Measurements from ENCODE around the gene APC2.
"Not testable (repeated sequence)": the region's sequence is repeated elsewhere in the genome, so short reads cannot be mapped to it uniquely, and the experiment has no call there.

The APC2 gene

DNA sequence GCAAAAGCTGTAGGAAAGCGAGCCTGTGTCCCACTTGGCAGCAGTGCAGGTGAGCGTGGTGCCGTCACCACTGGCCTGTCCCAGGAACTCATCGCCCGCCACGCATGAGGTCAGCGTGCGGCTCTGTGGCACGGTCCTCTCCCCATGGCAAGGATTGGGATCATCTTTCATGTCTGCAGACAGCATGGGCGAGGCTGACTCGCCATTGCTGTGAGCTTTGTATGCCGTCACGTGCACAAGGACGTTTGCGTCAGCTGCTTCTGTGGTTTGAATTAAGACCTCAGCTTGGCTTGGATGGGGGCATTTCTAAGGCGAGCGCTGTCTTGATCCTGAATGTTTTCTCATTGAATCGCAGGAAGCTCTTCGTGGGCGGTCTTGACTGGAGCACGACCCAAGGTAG lies 32.8 kb upstream of the APC2 start:
- DNase-seq, result no peak

DNA sequence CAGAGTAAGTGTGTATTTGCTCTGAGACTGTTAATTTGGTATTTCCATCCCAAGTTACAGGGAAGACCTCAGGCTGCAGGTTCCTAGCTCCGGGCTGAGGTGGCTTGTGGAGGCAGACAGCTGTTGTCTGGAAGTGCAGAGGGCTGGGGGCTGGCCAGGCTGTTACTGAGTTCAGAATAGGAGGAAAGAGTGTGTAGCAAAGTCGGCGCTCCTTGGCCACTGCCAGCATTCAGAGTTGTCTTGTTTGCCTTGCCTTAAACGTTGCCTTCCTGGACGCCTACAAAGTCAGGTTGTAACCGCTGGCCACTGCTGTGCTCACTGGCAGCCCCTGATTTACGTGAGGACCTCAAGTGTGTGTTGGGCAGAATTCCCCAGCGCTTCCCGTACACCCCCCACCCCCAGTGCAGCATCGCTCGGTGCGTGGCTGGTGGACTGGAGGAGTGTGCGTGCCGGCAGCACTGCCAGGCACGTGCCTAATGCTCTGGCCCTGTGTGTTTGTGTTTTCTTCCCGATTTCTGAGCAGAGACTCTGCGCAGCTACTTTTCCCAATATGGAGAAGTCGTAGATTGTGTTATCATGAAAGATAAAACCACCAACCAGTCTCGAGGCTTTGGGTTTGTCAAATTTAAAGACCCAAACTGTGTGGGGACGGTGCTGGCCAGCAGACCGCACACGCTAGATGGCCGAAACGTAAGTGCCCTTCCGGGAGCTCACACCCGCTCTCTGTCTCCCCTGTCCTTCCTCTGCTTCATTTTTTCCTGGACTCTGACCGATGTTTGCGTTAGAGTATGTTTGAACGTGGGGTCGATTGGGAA lies 32.0 kb upstream of the APC2 start:
- no peak for DNase-seq

DNA sequence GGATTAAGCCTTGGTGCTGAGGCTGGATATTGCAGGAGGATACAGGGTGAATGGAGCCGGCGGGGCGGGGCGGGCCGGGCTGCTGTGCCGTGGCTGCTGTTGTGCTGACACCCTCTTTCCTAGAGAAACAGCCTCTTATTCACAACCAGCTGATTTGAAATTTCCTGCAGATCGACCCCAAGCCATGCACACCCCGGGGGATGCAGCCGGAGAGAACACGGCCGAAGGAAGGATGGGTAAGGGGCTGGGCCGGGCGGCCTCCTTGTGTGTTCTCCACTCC lies 31.5 kb upstream of the APC2 start:
- DNase-seq, result no peak

DNA sequence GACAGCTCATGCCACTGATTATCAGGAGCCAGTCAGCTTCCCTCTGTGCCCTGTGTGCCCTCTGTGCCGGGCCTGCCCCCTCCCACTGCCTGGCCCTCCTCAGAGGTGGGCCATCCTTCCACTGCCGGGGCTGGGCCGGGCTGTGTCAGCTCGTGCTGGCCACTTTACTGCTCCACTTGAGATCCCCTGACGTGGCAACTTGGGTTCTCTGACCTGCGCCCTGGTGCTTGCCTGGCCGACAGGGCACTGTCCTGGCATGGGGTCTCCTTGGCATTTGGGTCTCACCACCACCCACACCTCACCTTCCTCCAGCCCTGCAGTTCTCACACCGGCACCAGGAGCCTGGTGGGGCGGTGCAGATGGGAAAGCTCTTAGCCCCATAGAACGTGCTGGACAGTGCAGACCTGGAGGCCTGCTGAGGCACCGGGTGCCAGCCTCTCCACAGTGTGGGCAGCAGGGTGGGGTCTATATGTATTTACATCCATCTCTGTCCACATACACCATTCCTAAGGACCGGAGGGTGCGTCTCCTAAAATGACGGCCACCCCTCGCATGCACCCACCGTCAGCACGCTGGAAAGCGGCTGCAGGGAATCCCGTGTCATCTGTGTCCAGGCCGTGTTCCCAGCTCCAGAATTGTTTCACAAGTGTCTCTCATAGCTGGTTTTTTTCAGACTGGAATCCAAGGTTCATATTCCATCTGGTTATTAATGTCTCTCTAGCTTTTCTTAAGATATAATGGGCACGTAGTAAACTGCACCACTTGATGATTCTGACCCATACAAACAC lies 30.8 kb upstream of the APC2 start:
- DNase-seq, result no peak

DNA sequence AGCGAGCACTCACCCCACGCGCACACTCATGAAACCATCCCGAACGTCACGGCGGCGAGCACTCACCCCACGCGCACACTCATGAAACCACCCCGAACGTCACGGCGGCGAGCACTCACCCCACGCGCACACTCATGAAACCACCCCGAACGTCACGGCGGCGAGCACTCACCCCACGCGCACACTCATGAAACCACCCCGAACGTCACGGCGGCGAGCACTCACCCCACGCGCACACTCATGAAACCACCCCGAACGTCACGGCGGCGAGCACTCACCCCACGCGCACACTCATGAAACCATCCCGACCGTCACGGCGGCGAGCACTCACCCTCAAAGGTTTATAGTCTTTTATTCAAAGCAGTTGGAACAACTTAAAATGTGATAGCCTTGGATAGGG lies 29.8 kb upstream of the APC2 start:
- DNase-seq, result not testable (repeated sequence)

DNA sequence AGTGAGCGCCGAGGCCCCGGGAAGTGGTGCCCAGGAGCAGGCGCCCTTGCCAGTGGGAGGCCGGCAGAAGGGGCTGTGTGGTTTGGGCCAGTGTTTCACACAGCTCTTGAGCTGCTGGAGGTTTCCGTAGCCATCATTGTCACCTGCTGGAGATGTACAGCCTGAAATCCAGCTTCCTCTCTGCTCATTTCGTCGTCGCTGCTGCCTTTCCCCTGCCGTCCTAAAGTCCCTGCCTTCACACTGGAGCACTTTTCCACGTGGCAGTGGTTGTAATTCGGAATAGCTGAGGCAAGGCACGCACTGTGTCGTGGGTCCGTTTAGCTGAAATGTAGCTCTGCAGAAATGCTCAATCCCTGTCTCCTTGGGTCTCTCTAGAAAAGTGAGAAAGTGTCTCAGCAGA lies 29.3 kb upstream of the APC2 start:
- no peak for DNase-seq

DNA sequence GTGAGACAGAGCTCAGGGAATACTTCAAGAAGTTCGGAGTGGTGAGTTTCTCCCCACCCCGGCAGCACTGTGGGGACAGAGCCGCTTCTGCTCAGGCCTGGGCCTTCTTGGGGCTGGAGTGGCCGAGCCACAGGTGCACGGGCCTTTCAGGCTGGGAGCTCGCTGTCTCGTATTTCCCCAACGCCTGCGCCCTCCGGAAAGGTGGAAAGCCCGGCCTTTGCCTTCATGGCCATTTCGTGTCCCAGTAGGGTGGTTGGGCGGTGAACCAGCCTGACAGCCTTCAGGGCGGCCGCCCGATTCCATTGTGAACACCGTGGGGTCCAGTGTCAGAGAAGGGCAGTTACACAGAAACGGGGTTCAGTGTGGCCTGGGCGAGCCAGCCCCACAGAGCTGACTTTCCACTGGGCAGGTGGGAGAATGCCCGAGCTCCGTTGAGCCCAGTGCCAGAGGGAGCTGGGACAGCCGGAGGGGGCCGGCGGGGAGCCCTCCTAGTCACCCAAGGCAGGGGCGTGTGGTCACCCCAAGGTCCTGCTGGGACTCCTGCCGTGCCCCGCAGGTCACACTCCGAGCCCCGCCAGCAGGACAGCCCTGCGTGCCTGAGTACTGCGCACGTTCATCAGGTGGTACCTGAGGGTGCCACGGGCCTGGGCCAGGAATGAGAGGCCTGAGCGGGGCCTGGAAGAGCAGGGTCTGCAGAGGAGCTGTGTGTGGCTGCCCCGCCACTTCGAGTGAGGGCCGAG lies 28.5 kb upstream of the APC2 start:
- DNase-seq, result no peak

DNA sequence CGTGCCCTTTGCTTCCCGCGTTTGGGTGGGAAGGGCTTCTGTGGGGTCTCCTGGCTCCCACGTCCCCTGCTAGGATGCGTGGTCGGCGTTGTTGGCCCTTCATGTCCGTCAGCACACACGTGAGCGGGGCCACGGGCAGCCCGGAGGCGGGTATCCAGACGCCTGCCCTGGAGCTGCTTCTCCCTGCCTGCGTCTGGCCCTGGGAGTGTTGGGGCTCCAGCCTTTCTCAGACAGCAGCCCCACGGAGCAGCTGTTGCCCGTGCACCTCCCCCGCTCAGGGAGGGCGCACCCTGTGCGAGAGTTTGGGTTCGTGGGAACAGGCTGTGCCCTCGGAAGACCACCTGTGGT lies 28.0 kb upstream of the APC2 start:
- no peak for DNase-seq

DNA sequence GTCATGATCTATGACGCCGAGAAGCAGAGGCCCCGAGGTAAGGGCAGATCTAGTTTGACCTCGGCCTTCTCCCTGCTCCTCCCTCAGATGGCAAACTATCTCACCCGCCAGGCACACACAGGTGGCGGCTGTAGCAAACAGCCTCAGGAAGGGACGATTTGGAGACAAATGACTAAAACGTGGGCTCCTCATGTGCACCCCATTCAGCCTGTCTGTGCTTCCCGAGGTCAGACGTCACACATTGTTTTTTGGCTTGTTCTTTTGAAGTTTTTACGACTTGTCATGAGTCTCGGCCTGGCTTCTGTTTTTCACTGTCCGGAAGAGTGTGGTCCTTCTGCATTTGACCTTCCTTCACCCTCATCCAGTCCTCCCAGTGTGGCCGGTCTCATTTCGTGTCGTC lies 27.6 kb upstream of the APC2 start:
- no peak for DNase-seq

DNA sequence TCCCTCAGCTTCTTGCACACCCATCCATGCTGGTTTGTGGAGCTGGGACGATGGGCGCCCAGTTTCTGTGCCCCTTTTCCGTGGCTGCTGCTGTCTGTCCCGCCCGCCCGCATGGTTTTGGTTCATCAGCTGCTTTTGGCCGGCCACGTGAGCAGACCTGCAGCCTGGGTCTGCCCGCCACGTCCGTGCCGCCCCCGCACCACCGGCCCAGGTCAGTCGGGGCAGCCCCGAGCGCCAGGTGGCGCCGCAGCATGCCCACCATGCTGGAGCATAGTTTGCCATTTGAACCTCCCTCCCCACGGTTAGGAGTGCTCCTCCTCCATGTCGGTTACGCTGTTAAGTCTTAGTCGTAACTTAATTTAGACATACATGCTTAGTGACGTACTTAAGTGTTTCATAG lies 27.0 kb upstream of the APC2 start:
- no peak for DNase-seq

DNA sequence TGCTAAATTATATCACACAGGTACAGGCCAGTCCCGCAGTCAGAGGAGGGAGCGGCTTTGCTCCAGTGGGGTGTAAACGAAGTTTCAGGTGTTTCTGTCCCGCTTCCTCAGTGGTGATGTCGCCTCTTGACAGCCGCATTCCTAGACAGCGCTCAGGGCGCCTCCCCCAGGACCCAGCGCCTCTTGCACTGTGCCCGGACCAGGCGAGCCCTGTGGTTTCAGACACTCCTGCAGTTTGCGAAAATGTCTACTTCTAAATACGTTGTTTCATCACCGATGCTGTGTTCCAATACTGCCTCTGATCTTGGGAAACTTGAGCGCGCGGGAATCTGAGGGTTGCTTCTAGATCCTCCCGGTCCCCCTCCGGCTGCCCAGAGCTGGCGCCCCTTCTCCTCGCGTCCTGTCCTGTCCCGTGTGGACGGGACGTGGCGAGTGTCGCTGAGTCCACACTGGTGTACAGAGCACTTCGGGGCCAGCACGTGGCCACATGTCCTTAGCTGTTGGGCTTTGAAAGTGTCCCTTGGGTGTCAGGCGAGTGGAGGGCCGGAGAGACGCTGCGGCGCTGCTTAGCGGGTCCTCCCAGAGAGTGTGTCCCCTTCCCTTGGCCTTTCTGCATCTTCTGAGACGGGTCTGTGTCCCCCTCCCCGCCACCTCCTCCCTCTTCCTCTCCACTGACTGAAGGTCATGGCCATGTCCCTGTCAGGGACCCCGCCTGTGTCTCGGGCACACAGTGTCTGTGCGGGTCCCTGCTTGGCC lies 26.3 kb upstream of the APC2 start:
- no peak for DNase-seq

DNA sequence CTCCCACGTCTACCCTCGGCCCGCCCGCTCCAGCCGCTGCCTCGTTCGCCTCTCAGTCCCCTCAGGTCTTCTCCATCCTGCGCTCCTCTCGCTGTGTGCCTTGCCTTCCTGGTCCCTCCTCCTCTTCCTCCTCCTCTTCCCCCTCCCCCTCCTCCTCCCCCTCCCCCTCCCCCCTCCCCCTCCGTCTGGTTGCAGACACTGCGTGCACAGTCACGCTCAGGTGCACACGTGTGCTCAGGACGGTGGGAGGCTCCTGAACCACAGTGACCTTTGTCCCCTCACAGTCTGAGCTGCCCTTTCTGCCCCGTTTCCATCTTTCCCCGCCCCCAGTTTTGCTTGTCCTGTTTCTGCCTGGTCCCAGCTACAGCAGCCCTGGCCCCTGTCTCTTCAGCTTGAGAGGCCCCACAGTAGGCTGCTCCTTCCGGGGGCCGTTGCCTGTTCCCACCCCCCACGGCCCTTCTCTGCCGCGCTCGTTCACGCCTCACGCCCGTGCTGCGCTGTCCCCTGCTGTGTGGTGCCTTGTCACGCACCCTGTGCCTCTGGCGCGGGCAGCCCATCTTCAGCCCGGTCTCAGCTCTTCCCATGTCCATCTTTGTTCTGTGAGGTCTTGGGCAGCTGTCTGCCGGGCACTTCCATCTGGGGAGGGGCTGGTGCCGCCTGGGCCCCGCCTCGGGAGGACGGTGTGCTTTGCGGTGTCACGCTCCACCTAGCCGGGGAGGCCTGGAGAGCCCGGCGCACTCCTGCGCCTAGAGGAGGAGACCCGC lies 25.5 kb upstream of the APC2 start:
- no peak for DNase-seq

DNA sequence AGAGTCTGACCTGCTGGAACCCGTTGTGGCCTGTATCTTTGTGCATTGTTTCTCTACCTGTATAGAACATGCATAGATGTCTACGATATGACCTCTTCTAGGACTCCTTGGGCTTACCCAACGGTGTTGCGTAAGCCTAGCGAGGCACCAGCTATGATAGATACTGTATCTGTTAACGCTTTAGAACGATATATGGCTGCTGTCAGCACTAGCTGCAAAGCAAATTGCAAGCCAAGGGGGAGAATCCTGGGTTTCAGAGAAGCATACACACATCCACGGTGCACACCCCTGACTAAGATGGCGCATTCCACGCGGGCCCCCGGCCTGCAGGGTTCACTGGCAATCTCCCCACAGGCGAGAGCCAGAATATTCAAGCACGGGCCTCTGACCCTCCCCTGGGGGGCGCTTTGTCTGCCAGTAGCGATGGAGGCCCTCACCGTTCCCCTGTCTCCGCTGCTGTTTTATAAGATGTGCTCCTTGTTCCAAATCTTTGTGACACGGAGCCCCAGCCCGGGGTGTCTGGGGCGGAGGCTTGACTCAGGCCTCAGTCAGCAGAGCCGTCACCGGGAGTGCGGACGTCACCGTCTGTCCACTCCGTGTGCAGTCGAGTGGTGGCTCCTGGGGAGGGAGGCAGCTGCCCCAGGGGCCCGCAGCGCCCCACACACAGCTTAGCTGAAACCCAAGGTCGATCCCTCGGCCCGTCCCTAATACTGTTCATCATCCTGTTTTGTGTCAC lies 24.7 kb upstream of the APC2 start:
- no peak for DNase-seq

DNA sequence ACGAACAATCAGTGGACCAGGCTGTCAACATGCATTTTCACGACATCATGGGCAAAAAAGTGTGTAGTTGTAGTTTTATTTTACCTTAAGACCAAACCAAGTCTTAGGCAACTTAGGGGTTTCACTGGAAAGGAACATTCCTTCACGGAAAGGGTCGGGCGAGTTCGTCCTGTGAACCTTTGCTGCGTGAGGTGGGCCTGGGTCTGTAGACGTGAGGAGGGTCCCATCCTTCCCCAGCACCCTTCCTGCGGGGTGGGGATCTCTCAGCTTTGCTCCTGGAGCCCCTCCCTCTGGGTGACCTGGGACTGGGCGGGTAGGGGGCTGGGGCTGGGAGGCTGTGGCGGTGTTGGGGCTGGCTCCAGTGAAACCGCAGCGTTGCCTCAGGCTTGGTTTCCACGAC lies 24.0 kb upstream of the APC2 start:
- DNase-seq, result no peak

DNA sequence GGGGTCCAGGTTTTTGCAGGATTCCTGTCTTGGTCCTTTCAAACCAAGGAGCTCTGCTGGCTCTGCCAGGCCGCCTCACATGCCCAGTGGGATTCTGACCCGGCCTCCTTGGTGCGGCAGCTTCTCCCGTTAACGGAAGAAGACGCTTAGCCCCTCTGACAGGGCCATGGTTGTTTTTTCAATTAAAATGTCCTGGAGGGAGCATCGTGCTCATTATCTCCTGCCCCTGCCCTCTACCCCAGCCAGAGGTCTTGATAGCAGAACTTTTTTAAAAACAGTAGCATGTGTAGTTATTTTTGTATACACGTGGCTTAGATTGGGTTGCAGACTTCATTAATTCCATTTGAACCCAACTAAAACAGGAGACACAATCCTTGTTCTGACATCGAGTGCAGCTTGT lies 23.2 kb upstream of the APC2 start:
- no peak for DNase-seq

DNA sequence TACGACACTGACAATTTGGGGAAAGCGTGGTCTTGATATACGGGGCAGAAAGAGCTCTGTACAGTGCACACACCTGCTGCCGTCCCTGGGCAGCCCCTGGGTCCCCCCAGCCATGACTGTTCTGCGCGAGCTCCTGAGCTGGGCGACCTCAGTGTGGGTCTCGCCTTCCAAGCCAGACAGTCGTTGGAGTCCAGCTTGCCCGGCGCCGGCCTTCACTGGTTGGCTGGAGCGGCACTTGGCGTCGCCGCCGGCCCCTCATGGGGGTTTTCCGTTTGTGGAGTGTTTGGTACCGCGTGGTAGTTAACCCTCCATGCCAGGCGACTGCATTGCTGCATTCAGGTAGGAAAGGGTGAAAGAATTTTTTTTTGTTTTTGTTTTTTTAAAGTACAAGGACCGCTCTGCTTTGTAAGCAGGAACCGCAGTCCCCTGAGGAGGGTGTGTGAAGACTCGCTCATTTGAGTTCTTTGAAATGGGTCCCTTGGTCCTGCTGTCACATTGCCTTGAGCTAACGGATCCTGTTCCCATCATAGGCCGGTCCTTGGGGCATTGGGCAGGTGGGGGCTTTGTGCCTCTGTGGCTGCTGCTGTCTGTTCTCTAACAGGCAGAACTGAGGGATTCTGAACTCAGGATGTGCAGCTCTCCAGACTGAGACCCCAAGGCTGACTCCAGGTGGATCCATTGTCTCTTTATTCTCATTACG lies 22.6 kb upstream of the APC2 start:
- DNase-seq, result no peak

DNA sequence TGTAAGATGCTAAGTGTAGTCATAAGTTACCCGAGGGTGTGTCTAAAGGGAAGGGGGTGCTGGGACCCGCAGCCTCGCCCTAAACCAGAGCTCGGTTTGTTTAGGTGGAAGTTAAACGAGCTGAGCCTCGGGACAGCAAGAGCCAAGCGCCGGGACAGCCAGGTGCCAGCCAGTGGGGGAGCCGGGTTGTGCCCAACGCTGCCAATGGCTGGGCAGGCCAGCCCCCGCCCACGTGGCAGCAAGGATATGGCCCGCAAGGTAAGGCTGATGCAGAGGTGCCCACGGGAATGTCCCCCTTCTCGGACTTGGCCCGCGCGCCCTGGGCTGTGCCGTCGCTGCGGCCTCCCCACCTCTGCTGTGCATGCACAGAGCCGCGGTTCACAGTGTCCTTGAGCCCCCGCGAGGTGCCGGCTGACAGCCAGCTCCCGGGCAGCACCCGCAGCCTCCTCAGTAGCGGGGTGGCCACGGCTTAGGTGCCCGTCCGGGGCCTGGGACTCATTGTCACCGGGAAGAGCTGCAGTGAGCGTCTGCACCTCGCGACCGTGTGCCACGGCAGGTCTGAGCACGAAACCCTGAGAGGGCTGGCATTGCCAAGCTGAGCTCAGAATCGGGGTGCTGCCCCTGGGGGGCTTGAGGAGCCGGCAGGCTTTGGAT lies 21.1 kb upstream of the APC2 start:
- DNase-seq, result no peak

DNA sequence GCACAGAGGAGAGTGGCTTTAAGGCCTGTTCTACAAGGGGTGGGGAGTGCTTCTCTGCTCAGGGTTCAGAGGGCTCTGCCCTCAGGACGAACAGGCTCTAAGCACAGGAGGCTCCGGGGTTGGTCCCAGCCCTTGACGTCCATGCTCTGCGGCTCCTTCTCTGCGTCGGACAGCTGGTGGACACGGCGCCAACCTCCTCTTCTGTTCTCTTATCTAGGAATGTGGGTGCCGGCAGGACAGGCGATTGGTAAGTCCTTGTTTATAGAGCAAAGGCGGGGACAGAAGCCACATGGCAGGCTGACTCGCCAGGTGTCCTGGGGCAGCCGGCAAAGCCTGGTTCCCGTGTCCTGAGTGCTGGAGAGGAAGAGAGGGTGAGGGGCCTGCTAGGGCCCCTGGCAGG lies 20.2 kb upstream of the APC2 start:
- DNase-seq, result no peak

DNA sequence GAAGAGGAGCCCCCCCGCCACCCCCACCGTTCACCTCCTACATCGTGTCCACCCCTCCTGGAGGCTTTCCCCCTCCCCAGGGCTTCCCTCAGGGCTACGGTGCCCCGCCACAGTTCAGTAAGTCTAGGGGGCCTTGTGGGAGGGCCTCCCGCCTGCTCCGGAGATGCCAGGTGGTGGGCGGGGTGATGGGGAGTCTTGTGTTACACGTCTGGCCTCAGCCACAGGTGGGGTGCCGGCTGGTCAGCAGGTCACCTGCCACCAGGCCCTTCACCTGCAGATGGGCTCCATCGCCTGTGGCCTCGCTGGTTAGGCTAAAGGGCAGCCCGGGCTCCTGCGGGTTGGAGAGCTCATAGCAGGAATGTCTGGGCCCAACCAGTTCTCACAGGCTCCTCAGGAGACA lies 19.7 kb upstream of the APC2 start:
- DNase-seq, result no peak

DNA sequence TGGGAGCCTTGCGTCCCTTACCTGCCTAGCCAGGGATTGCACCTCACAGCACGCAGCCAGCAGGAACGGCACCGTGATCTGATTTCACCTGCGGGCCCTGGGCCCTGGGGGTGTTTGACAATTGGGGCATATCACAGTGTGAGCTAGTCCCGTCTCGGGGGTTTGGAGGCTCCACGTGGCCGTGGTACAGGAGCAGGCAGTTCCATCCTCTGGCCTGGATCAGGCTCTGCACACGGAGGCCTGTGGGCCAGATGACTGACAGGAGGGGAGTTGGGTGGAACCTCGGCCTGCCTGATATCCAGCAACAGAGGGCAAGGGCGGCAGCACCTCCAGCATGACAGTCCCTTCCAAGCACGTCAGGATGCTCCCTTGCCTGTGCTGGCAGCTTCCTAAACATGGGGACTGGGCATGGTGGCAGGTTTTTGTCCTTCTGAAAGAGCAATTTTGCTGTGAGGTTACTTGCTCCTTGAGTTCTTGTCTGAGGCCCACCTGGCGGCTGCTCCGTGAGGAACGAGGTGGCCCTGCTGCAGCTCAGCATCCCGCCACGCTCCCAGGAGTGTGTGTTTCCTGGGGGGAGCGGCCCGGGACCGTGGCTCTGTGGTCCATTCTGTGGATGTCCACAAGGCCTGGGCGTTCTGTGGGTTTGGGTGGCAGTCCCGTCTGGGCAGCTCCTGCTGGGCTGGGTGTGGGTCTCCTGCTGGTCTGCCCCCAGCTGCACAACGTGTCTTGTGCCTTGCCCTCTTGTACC lies 18.0 kb upstream of the APC2 start:
- no peak for DNase-seq
